Liver (tissue), 9 donors: ENCODE measurements around the gene ARMC5. TPM values are rescaled to one million over a fixed set of nuclear protein-coding genes. Genes with fewer than 3 reads are reported as not detected.

Experiments
- DNase-seq: peaks from one replicate; pipeline ENCODE4 v3.0.0-alpha.2; 2017; ENCODE audit warnings: low spot score
- H3K27ac ChIP-seq, 2 donors: one replicate each; pipeline ENCODE4 v1.7.0; 2013; ENCODE audit warnings: inconsistent platforms in 2 of 2, low read length in 2 of 2, control low read depth in 1 of 2, low read depth in 1 of 2, mild to moderate bottlenecking in 1 of 2
- H3K27me3 ChIP-seq, 4 donors: one replicate each; pipeline versions ENCODE4 v1.6.1 to v1.7.0; 2013; ENCODE audit warnings: low read length in 3 of 4, inconsistent platforms in 1 of 4, mild to moderate bottlenecking in 1 of 4, moderate library complexity in 1 of 4; ENCODE audit not compliant: control insufficient read depth in 4 of 4, insufficient read depth in 4 of 4
- H3K36me3 ChIP-seq, 4 donors: one replicate each; pipeline versions ENCODE4 v1.6.1 to v1.7.0; 2013; ENCODE audit warnings: low read length in 3 of 4, mild to moderate bottlenecking in 3 of 4, low read depth in 1 of 4, moderate library complexity in 1 of 4; ENCODE audit not compliant: control insufficient read depth in 4 of 4, insufficient read depth in 3 of 4
- H3K4me1 ChIP-seq, 4 donors: one replicate each; pipeline versions ENCODE4 v1.6.1 to v1.7.0; 2013; ENCODE audit warnings: low read length in 3 of 4, mild to moderate bottlenecking in 3 of 4, moderate library complexity in 1 of 4; ENCODE audit not compliant: control insufficient read depth in 4 of 4, insufficient read depth in 4 of 4
- H3K4me3 ChIP-seq, 3 donors: one replicate each; pipeline versions ENCODE4 v1.6.1 to v1.7.0; 2013; ENCODE audit warnings: low read length in 3 of 3, control low read depth in 1 of 3, low read depth in 1 of 3, mild to moderate bottlenecking in 1 of 3
- H3K9ac ChIP-seq, 2 donors: one replicate each; pipeline ENCODE4 v1.7.0; 2013; ENCODE audit warnings: low read length in 2 of 2, mild to moderate bottlenecking in 2 of 2, moderate library complexity in 2 of 2, control low read depth in 1 of 2, low read depth in 1 of 2
- H3K9me3 ChIP-seq, 4 donors: one replicate each; pipeline versions ENCODE4 v1.6.1 to v1.7.0; 2013; ENCODE audit warnings: low read length in 3 of 4; ENCODE audit not compliant: control insufficient read depth in 4 of 4
- ATF3 ChIP-seq: IDR thresholded peaks from 2 replicates; pipeline ENCODE4 v1.6.1; 2016; ENCODE audit warnings: antibody characterized with exemption
- CTCF ChIP-seq: fragments of 150-350 bp; IDR thresholded peaks from 2 replicates; pipeline ENCODE4 v1.5.1; 2017; ENCODE audit warnings: improper control_type of control experiment, low read depth, low read length; ENCODE audit not compliant: missing input control
- EGR1 ChIP-seq, 2 donors: IDR thresholded peaks; 2 replicates each; pipeline ENCODE4 v1.6.1; 2016 to 2018; ENCODE audit warnings: antibody characterized with exemption in 2 of 2, low read depth in 2 of 2
- GABPA ChIP-seq, 2 donors: IDR thresholded peaks in 1 of 2; conservative IDR thresholded peaks in 1 of 2; 2 replicates each; pipeline ENCODE4 v1.6.1; 2016; ENCODE audit warnings: antibody characterized with exemption in 2 of 2, mild to moderate bottlenecking in 1 of 2, moderate library complexity in 1 of 2
- HNF4A ChIP-seq, 2 donors: conservative IDR thresholded peaks; 2 replicates each; pipeline ENCODE4 v1.6.1; 2016; ENCODE audit warnings: antibody characterized with exemption in 2 of 2, mild to moderate bottlenecking in 2 of 2
- HNF4G ChIP-seq: IDR thresholded peaks from 2 replicates; pipeline ENCODE4 v1.6.1; 2016; ENCODE audit warnings: antibody characterized with exemption
- JUND ChIP-seq, 2 donors: IDR thresholded peaks; 2 replicates each; pipeline ENCODE4 v1.6.1; 2016; ENCODE audit warnings: antibody characterized with exemption in 2 of 2
- MAX ChIP-seq: IDR thresholded peaks from 2 replicates; pipeline ENCODE4 v1.6.1; 2016; ENCODE audit warnings: antibody characterized with exemption
- NR2F2 ChIP-seq: IDR thresholded peaks from 2 replicates; pipeline ENCODE4 v1.6.1; 2016; ENCODE audit warnings: antibody characterized with exemption
- RAD21 ChIP-seq, 2 donors: IDR thresholded peaks; 2 replicates each; pipeline ENCODE4 v1.6.1; 2016; ENCODE audit warnings: antibody characterized with exemption in 2 of 2, mild to moderate bottlenecking in 2 of 2
- REST ChIP-seq: IDR thresholded peaks from 2 replicates; pipeline ENCODE4 v1.6.1; 2016; ENCODE audit warnings: antibody characterized with exemption, mild to moderate bottlenecking
- RXRA ChIP-seq, 2 donors: IDR thresholded peaks; 2 replicates each; pipeline ENCODE4 v1.6.1; 2017 to 2018; ENCODE audit warnings: antibody characterized with exemption in 2 of 2, mild to moderate bottlenecking in 1 of 2
- SP1 ChIP-seq: IDR thresholded peaks from 2 replicates; pipeline ENCODE4 v1.6.1; 2018; ENCODE audit warnings: antibody characterized with exemption, mild to moderate bottlenecking
- TAF1 ChIP-seq: conservative IDR thresholded peaks from 2 replicates; pipeline ENCODE4 v1.6.1; 2016; ENCODE audit warnings: antibody characterized with exemption, mild to moderate bottlenecking
- YY1 ChIP-seq: IDR thresholded peaks from 2 replicates; pipeline ENCODE4 v1.6.1; 2016; ENCODE audit warnings: antibody characterized with exemption, mild to moderate bottlenecking
- ZBTB33 ChIP-seq: IDR thresholded peaks from 2 replicates; pipeline ENCODE4 v1.6.1; 2016; ENCODE audit warnings: antibody characterized with exemption
- WGBS: extraction: QIAGEN DNeasy Blood & Tissue Kit; methylation state at CpG from one replicate; pipeline ENCODE4 v1.1.7; 2013; 5-methylcytosine and 5-hydroxymethylcytosine counted together
- polyA plus RNA-seq, 2 donors: library from polyadenylated mRNA; stranded (reverse) in 1 of 2; unstranded in 1 of 2; fragments of 200-250 nt in 1 of 2; fragments of >200 nt in 1 of 2; fragmentation: Nextera tagmentation in 1 of 2; extraction: Ambion mirVana in 1 of 2; gene quantifications; one replicate each; pipeline versions ENCODE4 v1.2.1 to v1.2.3, GENCODE V29; 2013 to 2015
- total RNA-seq, 2 donors: library from RNA; depleted of rRNA; stranded (reverse); fragments of >200 nt; gene quantifications; one replicate each; pipeline ENCODE4 v1.2.3, GENCODE V29; 2014
- donor health status: healthy.
- donor health status: healthy.
- donor health status: healthy.
- donor health status: healthy.
- donor health status: healthy.

The ARMC5 gene
- total and polyA plus RNA-seq, 4 donors, result 5.4 to 13.3 (median 11.4) TPM

- no peaks in the 10 kb centered on the region for H3K27me3 ChIP-seq
- H3K9me3 ChIP-seq, result no peaks in the 10 kb centered on the region
- H3K36me3 ChIP-seq, result no peaks in the 10 kb centered on the region
- no peak for TF ChIP-seq ZBTB33
- no peak for TF ChIP-seq GABPA (IDR thresholded peaks at IDR 0.05 in 1 of 2, conservative IDR thresholded peaks at IDR 0.05 in 1 of 2)
- no peak for TF ChIP-seq REST
- no peak for TF ChIP-seq YY1
- TF ChIP-seq JUND (IDR thresholded peaks at IDR 0.05), result no peak
- no peak for TF ChIP-seq EGR1 (IDR thresholded peaks at IDR 0.05; ENCODE audit: low read depth in 2 of 2)
- peak; percentile 82 for TF ChIP-seq NR2F2
- H3K27ac ChIP-seq, result no peak overlapping the region
- H3K4me3 ChIP-seq, result no peak overlapping the region
- H3K9ac ChIP-seq, result no peak overlapping the region
- 67% methylated on average over 7 of the region's 7 CpGs for WGBS
- peaks cover 3 to 21% (median 14%) of the 10 kb centered on the region in 4 donors for H3K4me1 ChIP-seq
- DNase-seq, result no peak
Measured at GRCh38 chr16:31480851-31481536, 21.7 kb downstream of the ARMC5 start.

GRCh38 chr16:31483081-31483480 lies 23.8 kb downstream of the ARMC5 start, which contains the start of gene SLC5A2:
TSS of gene SLC5A2 (plus strand) at chr16:31483123. CDS start at chr16:31483137, 14 bp downstream.
- no peak for DNase-seq
- Histone ChIP-seq H3K9me3 (no peaks in the 10 kb centered on the region), H3K36me3 (no peaks in the 10 kb centered on the region), H3K27ac (no peak within 1 kb of the TSS), H3K4me3 (no peak within 1 kb of the TSS), H3K27me3 (no peaks in the 10 kb centered on the region), H3K9ac (no peak within 1 kb of the TSS), H3K4me1 (peaks cover 2 to 14% (median 9%) of the 10 kb centered on the region in 4 donors)
- WGBS, result 99% methylated on average over 4 of the region's 4 CpGs
- TF ChIP-seq TAF1, result no peak
- no peak for TF ChIP-seq CTCF
- TF ChIP-seq HNF4G, result no peak
- TF ChIP-seq REST, result no peak
- TF ChIP-seq RAD21 (IDR thresholded peaks at IDR 0.05), result no peak
- no peak for TF ChIP-seq HNF4A (conservative IDR thresholded peaks at IDR 0.05)
- no peak for TF ChIP-seq ATF3
- TF ChIP-seq JUND (IDR thresholded peaks at IDR 0.05), result no peak
- TF ChIP-seq SP1, result no peak
- no peak for TF ChIP-seq ZBTB33
- TF ChIP-seq EGR1 (IDR thresholded peaks at IDR 0.05; ENCODE audit: low read depth in 2 of 2), result no peak
- TF ChIP-seq RXRA (IDR thresholded peaks at IDR 0.05), result no peak
- TF ChIP-seq MAX, result no peak
